GM23338 (cell line): ENCODE results near the gene IL1RL2. TPM values are rescaled to one million over a fixed set of nuclear protein-coding genes. Genes with fewer than 3 reads are reported as not detected.

ENCODE experiments used
- ATAC-seq: fragments of 200-7000 bp; cut with Tn5 transposase; 3 replicates; pipeline ENCODE4 v1.9.1; 2020
- DNase-seq: peaks from one replicate; pipeline ENCODE4 v3.0.0-alpha.2; 2015; ENCODE audit warnings: low spot score
- H2AFZ ChIP-seq: fragments of 200-600 bp; sonication (generic); 2 replicates; pipeline ENCODE4 v1.8.0; 2016; ENCODE audit warnings: antibody characterized with exemption, mild to moderate bottlenecking, moderate library complexity
- H3F3A ChIP-seq: fragments of 200-600 bp; sonication (generic); replicated peaks from 2 replicates; pipeline ENCODE4 v1.8.0; 2017; ENCODE audit warnings: antibody characterized with exemption, mixed run types, low read depth
- H3K27ac ChIP-seq: fragments of 200-600 bp; sonication (generic); 2 replicates; pipeline ENCODE4 v1.6.1; 2016; ENCODE audit warnings: low read depth
- H3K27me3 ChIP-seq: fragments of 200-600 bp; sonication (generic); 2 replicates; pipeline ENCODE4 v1.8.0; 2016; ENCODE audit warnings: mild to moderate bottlenecking, mixed run types, moderate library complexity; ENCODE audit not compliant: insufficient read depth
- H3K36me3 ChIP-seq: fragments of 200-600 bp; sonication (generic); 2 replicates; pipeline ENCODE4 v1.8.0; 2016; ENCODE audit warnings: mild to moderate bottlenecking; ENCODE audit not compliant: insufficient read depth
- H3K4me1 ChIP-seq: fragments of 200-600 bp; sonication (generic); 2 replicates; pipeline ENCODE4 v1.8.0; 2016; ENCODE audit warnings: mild to moderate bottlenecking, moderate library complexity; ENCODE audit not compliant: insufficient read depth
- H3K4me2 ChIP-seq: fragments of 200-600 bp; sonication (generic); 2 replicates; pipeline ENCODE4 v1.7.1; 2017; ENCODE audit warnings: mixed run types
- H3K4me3 ChIP-seq: fragments of 200-600 bp; sonication (generic); 2 replicates; pipeline ENCODE4 v1.6.1; 2016; ENCODE audit warnings: mixed run types
- H3K79me2 ChIP-seq: fragments of 200-600 bp; sonication (generic); replicated peaks from 2 replicates; pipeline ENCODE4 v1.8.0; 2017; ENCODE audit warnings: mild to moderate bottlenecking; ENCODE audit not compliant: insufficient read depth
- H3K9me2 ChIP-seq: fragments of 200-600 bp; sonication (generic); 2 replicates; pipeline ENCODE4 v1.8.0; 2017; ENCODE audit not compliant: insufficient read depth
- H4K20me1 ChIP-seq: fragments of 200-600 bp; sonication (generic); replicated peaks from 2 replicates; pipeline ENCODE4 v1.8.0; 2017; ENCODE audit warnings: mild to moderate bottlenecking; ENCODE audit not compliant: insufficient read depth
- H3K27ac Mint-ChIP-seq: 2 replicates; pipeline ENCODE4 v1.8.0; 2020; ENCODE audit warnings: inconsistent platforms, mild to moderate bottlenecking, moderate library complexity, mixed read lengths
- H3K27me3 Mint-ChIP-seq: 3 replicates; pipeline ENCODE4 v1.8.0; 2022; ENCODE audit warnings: low read depth, mild to moderate bottlenecking, moderate library complexity, mixed read lengths, inconsistent platforms; ENCODE audit not compliant: insufficient read depth, poor library complexity
- H3K36me3 Mint-ChIP-seq: 3 replicates; pipeline ENCODE4 v1.8.0; 2021; ENCODE audit warnings: low read depth, mild to moderate bottlenecking, inconsistent platforms, moderate library complexity, mixed read lengths
- H3K4me1 Mint-ChIP-seq: 3 replicates; pipeline ENCODE4 v1.8.0; 2020; ENCODE audit warnings: mild to moderate bottlenecking, inconsistent platforms, mixed read lengths
- H3K4me3 Mint-ChIP-seq: 3 replicates; pipeline ENCODE4 v1.8.0; 2021; ENCODE audit warnings: moderate library complexity, mild to moderate bottlenecking, inconsistent platforms, mixed read lengths
- H3K9me3 Mint-ChIP-seq: 3 replicates; pipeline ENCODE4 v1.8.0; 2020; ENCODE audit warnings: moderate library complexity, mild to moderate bottlenecking, inconsistent platforms, mixed read lengths
- CREB1 ChIP-seq: fragments of 250-450 bp; sonication (Bioruptor Pico); IDR thresholded peaks from 2 replicates; pipeline ENCODE4 v1.5.0; 2020; ENCODE audit warnings: low read depth, mild to moderate bottlenecking, moderate library complexity
- EZH2phosphoT487 ChIP-seq: fragments of 200-600 bp; sonication (generic); IDR thresholded peaks from one replicate; pipeline ENCODE4 v1.8.1; 2018; ENCODE audit warnings: antibody characterized with exemption; ENCODE audit not compliant: unreplicated experiment
- JUNB ChIP-seq: IDR thresholded peaks from one replicate; pipeline ENCODE4 v1.6.1; 2016; ENCODE audit warnings: antibody characterized with exemption; ENCODE audit not compliant: unreplicated experiment
- NANOG ChIP-seq: IDR thresholded peaks from 2 replicates; pipeline ENCODE4 v1.6.1; 2016; ENCODE audit warnings: antibody characterized with exemption, borderline replicate concordance
- POLR2AphosphoS5 ChIP-seq: IDR thresholded peaks from 2 replicates; pipeline ENCODE4 v1.6.1; 2016; ENCODE audit warnings: antibody characterized with exemption, low read depth
- STAT1 ChIP-seq: IDR thresholded peaks from one replicate; pipeline ENCODE4 v1.6.1; 2016; ENCODE audit warnings: antibody characterized with exemption; ENCODE audit not compliant: unreplicated experiment
- ZNF114 ChIP-seq: fragments of 250-450 bp; sonication (Bioruptor Pico); IDR thresholded peaks from 2 replicates; pipeline ENCODE4 v1.5.0; 2020; ENCODE audit warnings: mild to moderate bottlenecking, moderate library complexity
- ZNF331 ChIP-seq: fragments of 250-450 bp; sonication (Bioruptor Pico); IDR thresholded peaks from 2 replicates; pipeline ENCODE4 v1.5.0; 2020; ENCODE audit warnings: low read depth, mild to moderate bottlenecking, moderate library complexity
- polyA plus RNA-seq: library from polyadenylated mRNA; unstranded; fragments of >200 nt; fragmentation: Nextera tagmentation; extraction: Ambion mirVana; gene quantifications from 2 replicates; pipeline ENCODE4 v1.2.1, GENCODE V29; 2016
- total RNA-seq: library from RNA; depleted of rRNA; stranded (reverse); fragments of >200 nt; shearing (Covaris generic); gene quantifications from 2 replicates; pipeline ENCODE4 v1.2.3, GENCODE V29; 2014
- TF ChIP-seq, protein P1 (sequence below): IDR thresholded peaks from 2 replicates; pipeline ENCODE4 v1.6.1; 2016; ENCODE audit warnings: antibody characterized with exemption
- TF ChIP-seq, protein P2 (sequence below): IDR thresholded peaks from one replicate; pipeline ENCODE4 v1.6.1; 2018; ENCODE audit warnings: antibody characterized with exemption; ENCODE audit not compliant: unreplicated experiment

Gene IL1RL2
- total and polyA plus RNA-seq, 2 experiments from 2014 or later = not detected

DNA sequence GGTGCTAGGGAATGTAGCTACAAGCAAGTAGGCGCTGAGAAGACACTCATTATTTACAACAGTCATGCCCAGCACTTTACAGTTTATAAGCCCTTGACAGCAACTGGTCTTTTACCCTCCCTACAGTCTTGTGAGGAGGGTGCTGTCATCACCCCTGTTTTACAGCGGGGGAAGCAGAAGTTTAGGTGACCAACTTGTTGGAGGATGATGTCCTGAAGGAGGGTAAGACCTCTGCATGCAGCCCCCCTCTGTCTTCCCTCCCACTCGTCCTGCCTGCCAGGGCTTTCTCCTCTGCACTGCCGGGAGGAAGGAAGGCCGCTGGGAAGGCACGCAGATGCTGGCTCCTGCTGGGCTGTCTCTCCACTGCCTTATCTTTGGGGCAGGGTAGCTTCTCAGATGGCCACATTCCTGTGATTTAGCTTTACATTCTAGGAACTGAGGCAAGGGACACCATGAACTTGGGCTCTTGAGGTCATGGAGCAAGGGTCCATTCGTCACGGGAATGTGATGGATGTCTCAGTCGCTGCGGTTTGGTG is 43.3 kb upstream of the IL1RL2 start:
- peaks cover 8% of the 10 kb centered on the region for H3K9me2 ChIP-seq
- peak overlapping the region; percentile 64 for H3K4me3 Mint-ChIP-seq
- peaks cover 34% of the 10 kb centered on the region for H3K9me3 Mint-ChIP-seq
- H3K4me3 ChIP-seq = peak overlapping the region; percentile 70
- DNase-seq (no peak), ATAC-seq (no peak)
- no peaks in the 10 kb centered on the region for H4K20me1 ChIP-seq
- no peak overlapping the region for H3K27ac Mint-ChIP-seq
- peaks cover 31% of the 10 kb centered on the region for H3K27me3 Mint-ChIP-seq
- H3K36me3 Mint-ChIP-seq = peaks cover 4% of the 10 kb centered on the region; the same call in 2 of the 3 replicates
- H3K27ac ChIP-seq = no peak overlapping the region
- TF ChIP-seq CREB1 (CRISPR knock-in tag) (no peak), ZNF114 (CRISPR knock-in tag) (no peak), EZH2phosphoT487 (no peak)
- TF ChIP-seq, protein P1, sequence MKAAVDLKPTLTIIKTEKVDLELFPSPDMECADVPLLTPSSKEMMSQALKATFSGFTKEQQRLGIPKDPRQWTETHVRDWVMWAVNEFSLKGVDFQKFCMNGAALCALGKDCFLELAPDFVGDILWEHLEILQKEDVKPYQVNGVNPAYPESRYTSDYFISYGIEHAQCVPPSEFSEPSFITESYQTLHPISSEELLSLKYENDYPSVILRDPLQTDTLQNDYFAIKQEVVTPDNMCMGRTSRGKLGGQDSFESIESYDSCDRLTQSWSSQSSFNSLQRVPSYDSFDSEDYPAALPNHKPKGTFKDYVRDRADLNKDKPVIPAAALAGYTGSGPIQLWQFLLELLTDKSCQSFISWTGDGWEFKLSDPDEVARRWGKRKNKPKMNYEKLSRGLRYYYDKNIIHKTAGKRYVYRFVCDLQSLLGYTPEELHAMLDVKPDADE = no peak
- H3K27me3 ChIP-seq = peaks cover 38% of the 10 kb centered on the region
- H3K4me1 ChIP-seq = no peaks in the 10 kb centered on the region; the same call in 1 of the 2 replicates
- 0 out of 2 replicates have a peak, but pooled peaks cover 4% of the 10 kb centered on the region for H3F3A ChIP-seq
- peak overlapping the region; percentile 98 for H2AFZ ChIP-seq
- no peaks in the 10 kb centered on the region for H3K79me2 ChIP-seq
- H3K4me2 ChIP-seq = no peak overlapping the region
- H3K36me3 ChIP-seq = no peaks in the 10 kb centered on the region
- H3K4me1 Mint-ChIP-seq = peaks cover 12% of the 10 kb centered on the region; the same call in 2 of the 3 replicates

DNA sequence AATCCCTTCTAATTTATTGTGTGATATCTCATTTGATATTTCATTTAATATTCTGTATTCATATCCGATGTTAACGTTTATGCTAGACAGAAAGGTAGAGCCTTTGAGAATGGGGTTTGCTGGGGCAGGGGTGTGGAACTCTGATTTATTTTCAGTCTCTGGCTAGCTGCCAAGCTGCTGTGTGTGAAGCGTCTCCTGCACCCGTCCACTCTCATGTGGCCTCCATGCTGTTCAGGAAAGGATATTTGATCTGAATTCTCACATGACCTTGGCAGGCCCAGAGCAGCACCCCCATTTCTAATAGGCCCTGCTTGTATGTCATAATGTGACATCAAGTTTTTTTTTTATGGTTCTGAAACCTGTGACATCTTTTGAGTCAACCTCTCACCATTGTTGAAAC is 42.7 kb upstream of the IL1RL2 start:
- Histone ChIP-seq H3K4me2 (no peak overlapping the region), H4K20me1 (no peaks in the 10 kb centered on the region), H2AFZ (no peak overlapping the region), H3K27me3 (peaks cover 38% of the 10 kb centered on the region), H3K4me1 (no peaks in the 10 kb centered on the region; the same call in 1 of the 2 replicates), H3K4me3 (no peak overlapping the region), H3K27ac (no peak overlapping the region), H3K36me3 (no peaks in the 10 kb centered on the region), H3F3A (0 out of 2 replicates have a peak, but pooled peaks cover 4% of the 10 kb centered on the region), H3K9me2 (peaks cover 4% of the 10 kb centered on the region), H3K79me2 (no peaks in the 10 kb centered on the region)
- no peak overlapping the region for H3K4me3 Mint-ChIP-seq
- peaks cover 31% of the 10 kb centered on the region for H3K27me3 Mint-ChIP-seq
- ATAC-seq (no peak), DNase-seq (no peak)
- H3K27ac Mint-ChIP-seq = no peak overlapping the region
- peaks cover 40% of the 10 kb centered on the region for H3K9me3 Mint-ChIP-seq
- H3K36me3 Mint-ChIP-seq = peaks cover 5% of the 10 kb centered on the region; the same call in 2 of the 3 replicates
- H3K4me1 Mint-ChIP-seq = peaks cover 12% of the 10 kb centered on the region; the same call in 2 of the 3 replicates
- TF ChIP-seq STAT1 (no peak), EZH2phosphoT487 (no peak), CREB1 (CRISPR knock-in tag) (no peak), ZNF114 (CRISPR knock-in tag) (no peak), POLR2AphosphoS5 (no peak), ZNF331 (CRISPR knock-in tag) (no peak), JUNB (no peak), NANOG (no peak)
- TF ChIP-seq, protein P1 = no peak
- TF ChIP-seq, protein P2, sequence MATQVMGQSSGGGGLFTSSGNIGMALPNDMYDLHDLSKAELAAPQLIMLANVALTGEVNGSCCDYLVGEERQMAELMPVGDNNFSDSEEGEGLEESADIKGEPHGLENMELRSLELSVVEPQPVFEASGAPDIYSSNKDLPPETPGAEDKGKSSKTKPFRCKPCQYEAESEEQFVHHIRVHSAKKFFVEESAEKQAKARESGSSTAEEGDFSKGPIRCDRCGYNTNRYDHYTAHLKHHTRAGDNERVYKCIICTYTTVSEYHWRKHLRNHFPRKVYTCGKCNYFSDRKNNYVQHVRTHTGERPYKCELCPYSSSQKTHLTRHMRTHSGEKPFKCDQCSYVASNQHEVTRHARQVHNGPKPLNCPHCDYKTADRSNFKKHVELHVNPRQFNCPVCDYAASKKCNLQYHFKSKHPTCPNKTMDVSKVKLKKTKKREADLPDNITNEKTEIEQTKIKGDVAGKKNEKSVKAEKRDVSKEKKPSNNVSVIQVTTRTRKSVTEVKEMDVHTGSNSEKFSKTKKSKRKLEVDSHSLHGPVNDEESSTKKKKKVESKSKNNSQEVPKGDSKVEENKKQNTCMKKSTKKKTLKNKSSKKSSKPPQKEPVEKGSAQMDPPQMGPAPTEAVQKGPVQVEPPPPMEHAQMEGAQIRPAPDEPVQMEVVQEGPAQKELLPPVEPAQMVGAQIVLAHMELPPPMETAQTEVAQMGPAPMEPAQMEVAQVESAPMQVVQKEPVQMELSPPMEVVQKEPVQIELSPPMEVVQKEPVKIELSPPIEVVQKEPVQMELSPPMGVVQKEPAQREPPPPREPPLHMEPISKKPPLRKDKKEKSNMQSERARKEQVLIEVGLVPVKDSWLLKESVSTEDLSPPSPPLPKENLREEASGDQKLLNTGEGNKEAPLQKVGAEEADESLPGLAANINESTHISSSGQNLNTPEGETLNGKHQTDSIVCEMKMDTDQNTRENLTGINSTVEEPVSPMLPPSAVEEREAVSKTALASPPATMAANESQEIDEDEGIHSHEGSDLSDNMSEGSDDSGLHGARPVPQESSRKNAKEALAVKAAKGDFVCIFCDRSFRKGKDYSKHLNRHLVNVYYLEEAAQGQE = no peak
